CD4-positive, alpha-beta T cell treated with Interleukin-15 for 1 hour (primary cell): ENCODE data around the gene MRTFA.
A peak's percentile ranks its signal among the peaks of the same experiment; 100 is the strongest.

ENCODE experiments used
- DNase-seq: peaks from one replicate; pipeline ENCODE4 v3.0.0-alpha.2; 2020

The MRTFA gene

DNA sequence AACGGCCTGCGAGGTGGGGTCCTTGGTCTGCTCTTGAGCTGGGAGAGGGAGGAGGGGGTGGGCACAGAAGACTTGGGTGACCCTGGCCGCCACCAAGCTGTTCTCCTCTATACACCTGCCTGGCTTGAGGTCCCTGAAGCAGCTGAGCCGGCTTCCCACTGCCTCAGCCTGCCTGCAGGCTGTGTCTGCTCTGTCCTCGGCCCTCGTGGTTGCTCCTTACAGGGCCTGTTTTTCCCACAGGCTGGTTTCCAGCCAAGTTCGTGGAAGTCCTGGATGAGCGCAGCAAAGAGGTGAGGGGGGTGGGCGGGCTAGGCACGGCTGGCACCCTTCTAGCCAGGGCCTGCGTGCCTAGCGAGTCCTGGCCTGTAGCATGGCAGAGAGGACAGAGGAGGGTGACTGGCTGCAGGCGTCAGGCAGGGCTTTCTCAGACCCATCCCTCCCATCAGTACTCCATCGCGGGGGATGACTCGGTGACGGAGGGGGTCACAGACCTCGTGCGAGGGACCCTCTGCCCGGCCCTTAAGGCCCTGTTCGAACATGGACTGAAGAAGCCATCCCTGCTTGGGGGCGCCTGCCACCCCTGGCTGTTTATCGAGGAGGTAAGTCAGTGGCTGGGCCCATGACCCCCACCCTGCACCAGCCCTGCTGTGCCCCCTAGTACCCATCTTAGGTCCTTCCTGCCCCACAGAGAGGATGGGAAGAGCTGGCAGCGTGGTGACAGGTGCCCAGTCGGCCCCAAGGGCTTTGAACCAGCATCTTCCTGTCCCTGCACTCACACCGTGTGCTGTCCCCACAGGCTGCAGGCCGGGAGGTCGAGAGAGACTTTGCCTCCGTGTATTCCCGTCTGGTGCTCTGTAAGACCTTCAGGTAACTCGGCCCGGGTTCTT is 228.4 kb downstream of the MRTFA start:
- no peak for DNase-seq

DNA sequence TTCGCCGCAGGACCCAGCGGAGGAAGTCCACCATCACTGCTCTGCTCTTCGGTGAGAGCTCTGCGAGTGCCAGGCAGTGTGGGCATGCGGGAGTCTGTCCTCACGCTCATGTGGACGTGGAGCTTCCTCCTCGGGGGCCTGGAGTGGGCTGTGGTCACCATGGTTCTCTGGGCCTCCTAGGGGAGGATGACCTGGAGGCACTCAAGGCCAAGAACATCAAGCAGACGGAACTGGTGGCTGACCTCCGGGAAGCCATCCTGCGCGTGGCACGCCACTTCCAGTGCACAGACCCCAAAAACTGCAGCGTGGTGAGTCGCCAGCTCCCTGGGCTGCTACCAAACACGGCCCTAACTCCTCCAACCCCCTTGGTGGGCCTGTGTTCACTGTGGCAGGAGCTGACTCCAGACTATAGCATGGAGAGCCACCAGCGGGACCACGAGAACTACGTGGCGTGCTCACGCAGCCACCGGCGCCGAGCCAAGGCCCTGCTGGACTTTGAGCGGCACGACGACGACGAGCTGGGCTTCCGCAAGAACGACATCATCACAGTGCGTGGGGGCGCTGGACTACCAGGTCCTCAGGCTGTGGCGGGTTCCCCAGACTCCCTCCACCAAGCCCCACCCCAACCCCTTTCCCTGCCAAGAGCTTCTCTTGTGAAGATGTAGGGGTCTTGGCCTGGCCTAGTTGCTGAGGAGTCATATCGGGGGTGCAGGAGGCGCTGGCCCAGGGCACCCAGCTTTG is 229.3 kb downstream of the MRTFA start:
- DNase-seq: no peak

DNA sequence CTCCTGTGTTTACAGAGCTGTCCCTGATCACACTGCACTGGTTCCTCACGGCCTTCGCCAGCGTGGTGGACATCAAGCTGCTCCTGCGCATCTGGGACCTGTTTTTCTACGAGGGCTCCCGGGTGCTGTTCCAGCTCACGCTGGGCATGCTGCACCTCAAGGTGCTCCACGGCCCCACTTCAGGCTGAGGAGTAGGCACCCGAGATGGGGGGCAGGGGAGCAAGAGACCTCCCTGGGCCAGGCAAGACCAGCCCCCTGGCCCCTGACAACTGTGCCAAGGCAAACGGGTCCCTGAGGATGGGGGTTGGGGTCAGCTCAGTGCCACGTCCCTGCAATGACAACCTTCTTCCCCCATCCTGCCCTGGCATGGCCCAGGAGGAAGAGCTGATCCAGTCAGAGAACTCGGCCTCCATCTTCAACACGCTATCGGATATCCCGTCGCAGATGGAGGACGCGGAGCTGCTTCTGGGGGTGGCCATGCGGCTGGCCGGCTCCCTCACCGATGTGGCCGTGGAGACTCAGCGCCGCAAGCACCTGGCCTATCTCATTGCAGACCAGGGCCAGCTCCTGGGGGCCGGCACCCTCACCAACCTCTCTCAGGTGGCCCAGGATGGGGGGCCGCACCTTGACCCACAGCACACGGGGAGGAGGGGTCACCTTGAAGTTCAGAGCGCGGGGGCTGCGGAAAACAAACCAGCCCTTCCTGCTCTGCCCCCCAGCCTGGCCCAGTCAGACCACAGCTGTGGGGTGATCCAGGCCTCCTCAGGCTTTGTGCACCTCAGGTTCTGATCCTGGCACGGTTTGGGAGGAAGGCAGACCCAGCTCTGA is 230.2 kb downstream of the MRTFA start:
- DNase-seq: no peak

- DNase-seq: no peak
Observed at GRCh38 chr22:40405178-40406062, 231.1 kb downstream of the MRTFA start.

- no peak for DNase-seq
Observed at GRCh38 chr22:40404251-40405177, 232.0 kb downstream of the MRTFA start.

DNA sequence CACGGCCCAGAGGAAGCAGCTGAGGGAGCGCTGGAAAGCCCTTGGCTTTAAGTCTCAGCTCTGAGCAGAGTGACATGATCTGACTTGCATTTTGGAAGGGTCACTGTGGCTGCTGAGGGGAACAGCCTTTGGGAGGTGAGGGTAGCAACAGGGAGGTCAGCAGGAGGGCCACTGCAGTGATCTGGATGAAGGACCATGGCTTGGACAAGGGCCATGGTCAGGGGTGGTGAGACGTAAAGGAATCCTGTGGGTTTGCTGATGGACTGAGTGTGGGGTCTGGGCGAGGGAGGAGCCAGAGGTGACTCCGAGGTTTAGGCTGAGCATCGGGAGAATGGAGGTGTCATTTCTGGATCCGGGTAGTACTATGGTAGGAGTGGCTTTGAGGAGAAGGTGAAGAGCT is 232.9 kb downstream of the MRTFA start:
- no peak for DNase-seq

DNA sequence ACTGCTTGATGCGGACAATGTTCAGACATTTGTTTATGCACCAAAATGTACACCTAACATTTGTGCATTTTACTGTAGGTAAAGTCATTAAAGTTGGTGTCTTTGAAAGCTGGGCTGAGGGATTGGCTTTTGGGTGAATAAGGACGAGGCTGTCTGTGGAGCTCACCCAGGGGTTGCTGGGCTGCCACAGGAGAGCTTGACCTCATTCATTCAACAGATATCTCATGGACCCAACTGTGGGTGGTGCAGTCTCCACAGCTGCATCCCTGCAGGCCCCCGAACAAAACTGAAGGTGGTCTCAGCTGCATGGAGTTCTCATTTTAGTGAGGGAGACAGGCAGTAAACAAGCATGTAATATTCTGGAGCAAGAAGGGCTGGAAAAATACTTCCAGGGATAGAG is 233.4 kb downstream of the MRTFA start:
- DNase-seq: no peak

GRCh38 chr22:40401981-40402406 is 234.5 kb downstream of the MRTFA start:
- no peak for DNase-seq

GRCh38 chr22:40401532-40401931 is 235.0 kb downstream of the MRTFA start:
- peak; percentile 44 for DNase-seq

- DNase-seq: peak; percentile 75
Observed at GRCh38 chr22:40400159-40400558, 236.4 kb downstream of the MRTFA start.

- no peak for DNase-seq
Observed at GRCh38 chr22:40399621-40400020, 236.9 kb downstream of the MRTFA start.

DNA sequence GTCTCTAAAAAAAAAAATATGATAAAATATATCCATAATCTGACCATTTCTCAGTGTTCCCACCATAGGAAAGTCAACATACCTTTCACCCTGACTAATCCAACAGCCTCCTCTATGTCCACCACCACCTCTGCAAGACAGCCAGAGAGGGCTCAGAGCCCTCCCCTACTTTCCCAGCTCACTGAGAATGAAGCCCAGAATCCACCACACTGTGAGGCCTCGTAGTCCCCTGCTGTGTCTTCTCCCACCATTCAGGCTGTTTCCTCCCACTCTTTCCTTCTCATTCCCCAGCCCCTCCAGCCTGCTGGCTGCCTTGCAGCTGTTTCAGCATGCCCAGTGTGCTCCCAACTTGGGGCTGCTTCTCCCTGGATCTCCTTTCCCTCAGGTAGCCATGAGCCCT is 239.1 kb downstream of the MRTFA start:
- DNase-seq: no peak

DNA sequence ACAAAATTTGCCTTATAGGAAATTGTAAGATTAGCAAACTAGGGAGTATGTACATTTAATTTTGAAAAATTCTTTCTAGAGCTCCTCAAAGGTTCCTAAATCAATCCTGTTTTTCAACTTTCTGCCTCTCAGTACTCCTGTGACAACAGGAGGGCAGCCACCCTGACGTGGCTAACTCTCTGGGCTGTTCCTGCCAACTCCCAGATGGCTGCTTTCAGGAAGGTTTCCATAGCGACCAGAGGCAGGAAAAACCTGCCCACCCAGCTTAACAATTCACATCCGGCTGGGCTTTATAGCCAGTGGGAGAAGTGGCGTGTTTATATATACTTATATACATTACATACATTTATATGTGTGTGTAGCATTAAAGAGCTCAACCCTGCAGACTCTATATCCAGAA is 239.6 kb downstream of the MRTFA start:
- DNase-seq: no peak

- no peak for DNase-seq
Observed at GRCh38 chr22:40395607-40396006, 240.9 kb downstream of the MRTFA start.

GRCh38 chr22:40394607-40395006 is 241.9 kb downstream of the MRTFA start:
- no peak for DNase-seq

GRCh38 chr22:40392618-40393017 is 243.9 kb downstream of the MRTFA start:
- DNase-seq: no peak

GRCh38 chr22:40391417-40391816 is 245.1 kb downstream of the MRTFA start:
- no peak for DNase-seq

- DNase-seq: no peak
Observed at GRCh38 chr22:40388231-40388630, 248.3 kb downstream of the MRTFA start.

DNA sequence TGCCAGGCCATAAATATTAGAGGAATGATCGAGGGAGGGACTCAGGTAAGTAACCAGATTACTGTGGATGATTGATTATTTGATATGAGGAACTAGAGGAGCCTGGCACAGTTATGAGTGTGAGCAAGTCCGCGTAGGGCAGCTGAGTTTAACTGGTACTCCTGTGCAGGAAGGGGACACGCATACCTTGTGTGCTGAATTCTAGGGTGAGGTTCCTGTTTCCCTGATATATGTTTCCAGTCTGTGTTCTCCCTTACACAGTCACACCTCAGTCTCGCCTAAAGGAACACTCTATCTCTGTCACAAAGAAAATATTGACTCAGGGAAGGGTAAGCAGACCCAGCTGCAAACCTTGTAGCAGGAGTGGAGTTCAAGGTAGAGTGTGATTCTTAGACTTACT is 248.8 kb downstream of the MRTFA start:
- no peak for DNase-seq

- DNase-seq: peak; percentile 51
Observed at GRCh38 chr22:40385036-40385782, 251.3 kb downstream of the MRTFA start.
